Left ventricle myocardium inferior (tissue), 1 donor: ENCODE data around the gene NME1. TPM values are rescaled to one million over a fixed set of nuclear protein-coding genes. Genes with fewer than 3 reads are reported as not detected.

ENCODE experiments used
- DNase-seq: peaks from one replicate; pipeline ENCODE4 v3.0.0-alpha.2; 2020
- H3K27ac ChIP-seq: fragments of 200-600 bp; replicated peaks from 2 replicates; pipeline ENCODE4 v1.8.0; 2021
- H3K27me3 ChIP-seq: fragments of 200-600 bp; 2 replicates; pipeline ENCODE4 v1.8.0; 2021; ENCODE audit warnings: low read depth
- H3K36me3 ChIP-seq: fragments of 200-600 bp; 2 replicates; pipeline ENCODE4 v1.8.0; 2021
- H3K4me1 ChIP-seq: fragments of 200-600 bp; 2 replicates; pipeline ENCODE4 v1.8.0; 2021
- H3K4me3 ChIP-seq: fragments of 200-600 bp; 2 replicates; pipeline ENCODE4 v1.8.0; 2021; ENCODE audit warnings: mild to moderate bottlenecking, moderate library complexity
- H3K9me3 ChIP-seq: fragments of 200-600 bp; replicated peaks from 2 replicates; pipeline ENCODE4 v1.8.0; 2021
- CTCF ChIP-seq: fragments of 200-600 bp; IDR thresholded peaks from 2 replicates; pipeline ENCODE4 v1.8.0; 2021; ENCODE audit warnings: antibody characterized with exemption, mild to moderate bottlenecking, borderline replicate concordance
- intact Hi-C: fragments of 100-400 bp; cut with micrococcal nuclease; formaldehyde crosslinking; loops from one replicate; pipeline ENCODE4 v1.11.0; 2022
- total RNA-seq: library from RNA; stranded (reverse); fragmentation: NEBNext Ultra II Directional; extraction: Animal tissue kit (Norgen Biotek cat#: 25700); gene quantifications from one replicate; pipeline ENCODE4 v1.2.1, GENCODE V29; 2021
- donor health status: DM: no; HTN: yes; CAD: no; lungs with severe emphysema.

Gene NME1
- total RNA-seq, 1 donor from 2014 or later = 18.9 TPM

GRCh38 chr17:51124640-51125503 lies 28.5 kb upstream of the NME1 start:
- DNase-seq = no peak
- no peak for TF ChIP-seq CTCF
- no peaks in the 10 kb centered on the region for H3K9me3 ChIP-seq
- H3K36me3 ChIP-seq = no peaks in the 10 kb centered on the region
- intact Hi-C loops = no loop called here
- H3K27ac ChIP-seq = no peak overlapping the region
- H3K4me3 ChIP-seq = no peak overlapping the region
- no peaks in the 10 kb centered on the region for H3K27me3 ChIP-seq
- peaks cover 28% of the 10 kb centered on the region for H3K4me1 ChIP-seq

DNA sequence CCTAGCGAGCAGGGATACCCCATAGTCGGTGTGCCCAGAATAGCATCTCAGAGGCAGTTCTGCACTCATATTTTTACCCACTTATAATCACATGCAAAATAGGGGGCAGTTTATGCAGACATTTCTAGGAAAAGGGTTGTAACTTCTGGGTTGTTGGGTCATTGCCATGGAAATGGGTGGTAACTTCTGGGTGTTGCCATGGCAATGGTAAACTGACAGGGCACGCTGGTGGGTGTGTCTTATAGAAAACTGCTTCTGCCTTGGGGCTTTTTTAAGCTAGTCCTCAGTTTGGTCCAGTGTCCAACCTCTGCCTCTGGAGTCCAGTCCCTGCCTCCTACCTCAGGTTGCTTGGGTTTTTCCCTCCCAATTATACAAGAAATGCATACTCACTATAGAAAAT lies 25.3 kb upstream of the NME1 start:
- intact Hi-C loops = no loop called here
- Histone ChIP-seq H3K9me3 (no peaks in the 10 kb centered on the region), H3K4me3 (no peak overlapping the region), H3K36me3 (no peaks in the 10 kb centered on the region), H3K27ac (peak overlapping the region; percentile 5), H3K27me3 (no peaks in the 10 kb centered on the region), H3K4me1 (peaks cover 23% of the 10 kb centered on the region)
- no peak for DNase-seq
- TF ChIP-seq CTCF = no peak

GRCh38 chr17:51132964-51133319 lies 20.4 kb upstream of the NME1 start:
- no peaks in the 10 kb centered on the region for H3K36me3 ChIP-seq
- no peak overlapping the region for H3K4me3 ChIP-seq
- peak overlapping the region; percentile 84 for H3K27ac ChIP-seq
- intact Hi-C loops = no loop called here
- H3K27me3 ChIP-seq = no peaks in the 10 kb centered on the region
- DNase-seq = no peak
- H3K9me3 ChIP-seq = no peaks in the 10 kb centered on the region
- peaks cover 20% of the 10 kb centered on the region for H3K4me1 ChIP-seq
- no peak for TF ChIP-seq CTCF

GRCh38 chr17:51133365-51133764 lies 20.0 kb upstream of the NME1 start:
- DNase-seq = no peak
- intact Hi-C loops = no loop called here

DNA sequence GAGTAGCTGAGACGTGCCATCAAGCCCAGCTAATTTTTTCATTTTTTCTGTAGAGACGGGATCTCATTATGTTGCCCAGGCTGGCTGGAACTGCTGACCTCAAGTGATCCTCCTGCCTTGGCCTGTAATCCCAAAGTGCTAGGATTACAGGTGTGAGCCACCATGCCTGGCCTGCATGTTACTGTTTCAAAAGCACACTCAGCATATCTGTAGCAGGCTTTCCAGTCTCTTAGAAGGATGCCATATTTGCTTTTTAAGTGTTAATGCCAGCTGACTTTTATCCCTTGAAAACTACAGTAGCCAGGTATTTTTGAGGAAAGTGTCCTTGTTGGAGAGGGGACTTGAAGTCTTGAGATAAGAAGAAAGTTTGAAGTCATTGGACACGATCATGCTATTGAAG lies 17.4 kb upstream of the NME1 start:
- DNase-seq = no peak
- no peaks in the 10 kb centered on the region for H3K9me3 ChIP-seq
- H3K27me3 ChIP-seq = no peaks in the 10 kb centered on the region
- intact Hi-C loops = no loop called here
- no peak overlapping the region for H3K4me3 ChIP-seq
- H3K27ac ChIP-seq = no peak overlapping the region
- no peaks in the 10 kb centered on the region for H3K36me3 ChIP-seq
- peaks cover 20% of the 10 kb centered on the region for H3K4me1 ChIP-seq
- no peak for TF ChIP-seq CTCF

More at GRCh38 chr17:51133365-51133764, 20.0 kb upstream of the NME1 start:
- Histone ChIP-seq H3K9me3 (no peaks in the 10 kb centered on the region), H3K4me1 (peaks cover 20% of the 10 kb centered on the region), H3K27me3 (no peaks in the 10 kb centered on the region), H3K4me3 (no peak overlapping the region), H3K27ac (peak overlapping the region; percentile 84), H3K36me3 (no peaks in the 10 kb centered on the region)
- TF ChIP-seq CTCF = no peak
